ENCODE data around the gene HSD17B12. TPM values are rescaled to one million over a fixed set of nuclear protein-coding genes. Genes with fewer than 3 reads are reported as not detected.

HSD17B12 gene
- total and polyA plus RNA-seq, 2 experiments from 2014 or later = 83.2 to 137 TPM

DNA sequence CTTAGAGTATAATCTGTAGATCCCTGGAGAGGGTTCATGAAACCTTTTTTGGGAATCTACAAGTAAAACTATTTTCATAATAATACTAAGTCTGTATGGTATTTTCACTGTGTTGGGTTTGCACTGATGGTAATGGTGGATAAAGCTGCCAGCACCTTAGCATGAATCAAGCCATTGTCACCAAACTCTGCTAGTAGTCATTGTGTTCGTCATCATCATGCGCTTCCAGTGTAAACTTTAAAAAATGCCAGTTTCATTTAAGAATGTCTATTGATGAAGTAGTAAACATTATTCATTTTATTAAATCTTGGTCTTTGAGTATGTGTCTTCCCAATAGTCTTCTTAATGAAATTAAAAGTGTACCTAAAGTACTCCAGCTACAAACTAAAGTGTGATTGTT is 215.1 kb downstream of the HSD17B12 start:
- DNase-seq (ENCODE audit: low spot score) = no peak
- Histone ChIP-seq H3K36me3 (replicated peaks; ENCODE audit: insufficient read depth, low read depth) (no peaks in the 10 kb centered on the region), H3K9me2 (replicated peaks; ENCODE audit: insufficient read depth) (no peaks in the 10 kb centered on the region), H2AFZ (no peak overlapping the region), H3K4me3 (no peak overlapping the region), H4K20me1 (ENCODE audit: insufficient read depth, poor library complexity, severe bottlenecking) (no peaks in the 10 kb centered on the region), H3K27me3 (no peaks in the 10 kb centered on the region), H3K27ac (no peak overlapping the region), H3K4me1 (ENCODE audit: insufficient read depth) (no peaks in the 10 kb centered on the region), H3K9me3 (ENCODE audit: low read depth) (no peaks in the 10 kb centered on the region), H3K79me2 (no peaks in the 10 kb centered on the region), H3K4me2 (no peak overlapping the region)
- TF ChIP-seq EZH2phosphoT487 (IDR thresholded peaks at IDR 0.05; ENCODE audit: low read depth, severe bottlenecking, unreplicated experiment) (no peak), EZH2 (IDR thresholded peaks at IDR 0.05; ENCODE audit: borderline replicate concordance) (no peak)
- TF ChIP-seq, protein P1, sequence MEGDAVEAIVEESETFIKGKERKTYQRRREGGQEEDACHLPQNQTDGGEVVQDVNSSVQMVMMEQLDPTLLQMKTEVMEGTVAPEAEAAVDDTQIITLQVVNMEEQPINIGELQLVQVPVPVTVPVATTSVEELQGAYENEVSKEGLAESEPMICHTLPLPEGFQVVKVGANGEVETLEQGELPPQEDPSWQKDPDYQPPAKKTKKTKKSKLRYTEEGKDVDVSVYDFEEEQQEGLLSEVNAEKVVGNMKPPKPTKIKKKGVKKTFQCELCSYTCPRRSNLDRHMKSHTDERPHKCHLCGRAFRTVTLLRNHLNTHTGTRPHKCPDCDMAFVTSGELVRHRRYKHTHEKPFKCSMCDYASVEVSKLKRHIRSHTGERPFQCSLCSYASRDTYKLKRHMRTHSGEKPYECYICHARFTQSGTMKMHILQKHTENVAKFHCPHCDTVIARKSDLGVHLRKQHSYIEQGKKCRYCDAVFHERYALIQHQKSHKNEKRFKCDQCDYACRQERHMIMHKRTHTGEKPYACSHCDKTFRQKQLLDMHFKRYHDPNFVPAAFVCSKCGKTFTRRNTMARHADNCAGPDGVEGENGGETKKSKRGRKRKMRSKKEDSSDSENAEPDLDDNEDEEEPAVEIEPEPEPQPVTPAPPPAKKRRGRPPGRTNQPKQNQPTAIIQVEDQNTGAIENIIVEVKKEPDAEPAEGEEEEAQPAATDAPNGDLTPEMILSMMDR (IDR thresholded peaks at IDR 0.05; ENCODE audit: poor library complexity) = no peak
- 97% methylated on average over 2 of the region's 2 CpGs for WGBS (ENCODE audit: low lambda C conversion rate, missing lambda C conversion rate)

DNA sequence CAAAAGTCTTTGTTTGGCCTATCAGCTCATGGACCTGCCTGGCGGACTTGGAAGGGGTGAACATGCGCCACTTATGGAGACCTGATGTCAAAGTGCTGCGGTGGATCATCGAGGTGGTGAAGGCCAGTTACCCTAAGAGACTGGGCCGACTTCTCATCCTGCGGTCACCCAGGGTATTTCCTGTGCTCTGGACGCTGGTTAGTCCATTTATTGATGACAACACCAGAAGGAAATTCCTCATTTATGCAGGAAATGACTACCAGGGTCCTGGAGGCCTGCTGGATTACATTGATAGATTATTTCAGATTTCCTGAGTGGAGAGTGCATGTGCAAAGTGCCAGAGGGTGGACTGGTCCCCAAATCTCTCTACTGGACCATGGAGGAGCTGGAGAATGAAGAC is 218.0 kb downstream of the HSD17B12 start:
- Histone ChIP-seq H3K27ac (no peak overlapping the region), H4K20me1 (ENCODE audit: insufficient read depth, poor library complexity, severe bottlenecking) (no peaks in the 10 kb centered on the region), H3K9me2 (replicated peaks; ENCODE audit: insufficient read depth) (no peaks in the 10 kb centered on the region), H2AFZ (no peak overlapping the region), H3K27me3 (no peaks in the 10 kb centered on the region), H3K4me1 (ENCODE audit: insufficient read depth) (no peaks in the 10 kb centered on the region), H3K79me2 (no peaks in the 10 kb centered on the region), H3K36me3 (replicated peaks; ENCODE audit: insufficient read depth, low read depth) (no peaks in the 10 kb centered on the region), H3K9me3 (ENCODE audit: low read depth) (no peaks in the 10 kb centered on the region), H3K4me3 (no peak overlapping the region), H3K4me2 (no peak overlapping the region)
- 93% methylated on average over 7 of the region's 7 CpGs for WGBS (ENCODE audit: low lambda C conversion rate, missing lambda C conversion rate)
- no peak for TF ChIP-seq EZH2 (IDR thresholded peaks at IDR 0.05; ENCODE audit: borderline replicate concordance)
- TF ChIP-seq, protein P1 (IDR thresholded peaks at IDR 0.05; ENCODE audit: poor library complexity) = no peak
- no peak for TF ChIP-seq EZH2phosphoT487 (IDR thresholded peaks at IDR 0.05; ENCODE audit: low read depth, severe bottlenecking, unreplicated experiment)
- DNase-seq (ENCODE audit: low spot score) = no peak

DNA sequence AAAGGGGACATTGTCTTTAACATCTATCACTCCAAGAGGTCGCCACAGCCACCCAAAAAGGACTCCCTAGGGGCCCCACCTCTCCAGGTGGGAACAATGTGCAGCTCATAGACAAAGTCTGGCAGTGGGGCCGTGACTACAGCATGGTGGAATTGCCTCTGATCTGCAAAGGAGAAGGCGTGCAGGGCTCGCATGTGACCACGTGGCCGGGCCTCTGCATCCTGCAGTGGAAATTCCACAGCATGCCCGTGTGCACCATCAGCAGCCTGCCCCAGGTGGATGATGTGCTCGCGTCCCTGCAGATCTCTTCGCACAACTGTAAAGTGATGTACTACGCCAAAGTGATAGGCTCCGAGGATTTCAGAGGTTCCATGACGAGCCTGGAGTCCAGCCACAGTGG is 218.6 kb downstream of the HSD17B12 start:
- Histone ChIP-seq H3K4me2 (no peak overlapping the region), H3K9me2 (replicated peaks; ENCODE audit: insufficient read depth) (no peaks in the 10 kb centered on the region), H3K27me3 (no peaks in the 10 kb centered on the region), H3K4me3 (no peak overlapping the region), H3K4me1 (ENCODE audit: insufficient read depth) (no peaks in the 10 kb centered on the region), H3K79me2 (no peaks in the 10 kb centered on the region), H4K20me1 (ENCODE audit: insufficient read depth, poor library complexity, severe bottlenecking) (no peaks in the 10 kb centered on the region), H3K9me3 (ENCODE audit: low read depth) (no peaks in the 10 kb centered on the region), H2AFZ (no peak overlapping the region), H3K27ac (no peak overlapping the region), H3K36me3 (replicated peaks; ENCODE audit: insufficient read depth, low read depth) (no peaks in the 10 kb centered on the region)
- DNase-seq (ENCODE audit: low spot score) = no peak
- WGBS (ENCODE audit: low lambda C conversion rate, missing lambda C conversion rate) = 91% methylated on average over 13 of the region's 13 CpGs
- TF ChIP-seq, protein P1 (IDR thresholded peaks at IDR 0.05; ENCODE audit: poor library complexity) = no peak
- no peak for TF ChIP-seq EZH2 (IDR thresholded peaks at IDR 0.05; ENCODE audit: borderline replicate concordance)
- no peak for TF ChIP-seq EZH2phosphoT487 (IDR thresholded peaks at IDR 0.05; ENCODE audit: low read depth, severe bottlenecking, unreplicated experiment)

DNA sequence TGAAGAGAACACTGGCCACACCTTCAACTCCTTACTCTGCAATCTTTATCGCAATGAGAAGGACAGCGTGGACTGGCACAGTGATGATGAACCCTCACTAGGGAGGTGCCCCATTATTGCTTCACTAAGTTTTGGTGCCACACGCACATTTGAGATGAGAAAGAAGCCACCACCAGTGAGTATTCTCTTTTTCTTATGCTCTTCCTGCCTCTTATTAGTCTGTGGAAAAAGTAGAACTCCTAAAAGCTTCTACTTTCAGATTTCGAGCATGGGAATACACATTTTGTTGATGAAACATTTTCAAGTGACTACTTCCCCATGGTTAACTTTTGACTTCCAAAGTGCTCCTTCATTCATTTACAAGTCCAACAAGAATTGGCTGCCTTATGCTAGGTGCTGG is 221.0 kb downstream of the HSD17B12 start:
- Histone ChIP-seq H3K36me3 (replicated peaks; ENCODE audit: insufficient read depth, low read depth) (no peaks in the 10 kb centered on the region), H2AFZ (no peak overlapping the region), H3K4me1 (ENCODE audit: insufficient read depth) (peaks cover 7% of the 10 kb centered on the region), H3K79me2 (peaks cover 3% of the 10 kb centered on the region), H3K4me3 (no peak overlapping the region), H3K4me2 (no peak overlapping the region), H4K20me1 (ENCODE audit: insufficient read depth, poor library complexity, severe bottlenecking) (no peaks in the 10 kb centered on the region), H3K9me3 (ENCODE audit: low read depth) (no peaks in the 10 kb centered on the region), H3K9me2 (replicated peaks; ENCODE audit: insufficient read depth) (no peaks in the 10 kb centered on the region), H3K27me3 (no peaks in the 10 kb centered on the region), H3K27ac (no peak overlapping the region)
- no peak for DNase-seq (ENCODE audit: low spot score)
- TF ChIP-seq EZH2phosphoT487 (IDR thresholded peaks at IDR 0.05; ENCODE audit: low read depth, severe bottlenecking, unreplicated experiment) = no peak
- no peak for TF ChIP-seq EZH2 (IDR thresholded peaks at IDR 0.05; ENCODE audit: borderline replicate concordance)
- TF ChIP-seq, protein P1 (IDR thresholded peaks at IDR 0.05; ENCODE audit: poor library complexity) = no peak
- 97% methylated on average over 4 of the region's 4 CpGs for WGBS (ENCODE audit: low lambda C conversion rate, missing lambda C conversion rate)
